MM.1S (cell line): ENCODE data around the gene DLG5.

Experiments
- CTCF ChIP-seq: fragments of 300-600 bp; sonication (generic); IDR thresholded peaks from 2 replicates; pipeline ENCODE4 v1.5.1; 2016; ENCODE audit warnings: antibody characterized with exemption, low read length, mixed read lengths
- EZH2 ChIP-seq: fragments of 300-600 bp; sonication (generic); optimal IDR thresholded peaks from 2 replicates; pipeline ENCODE3; 2017; ENCODE audit warnings: low read depth, mild to moderate bottlenecking, antibody characterized with exemption, low read length, mixed read lengths
- EZH2phosphoT487 ChIP-seq: fragments of 300-600 bp; sonication (generic); IDR thresholded peaks from 2 replicates; pipeline ENCODE4 v1.6.1; 2018; ENCODE audit warnings: antibody characterized with exemption, low read length

GRCh38 chr10:77855404-77856155 is 71.0 kb downstream of the DLG5 start:
- TF ChIP-seq CTCF (no peak), EZH2 (no peak), EZH2phosphoT487 (no peak)
